OCI-LY7 (cell line): ENCODE results near the gene MSH2.
"Not testable (repeated sequence)": the region's sequence is repeated elsewhere in the genome, so short reads cannot be mapped to it uniquely, and the experiment has no call there.

ENCODE experiments used
- CTCF ChIP-seq: fragments of 200-600 bp; sonication (generic); conservative IDR thresholded peaks from 2 replicates; pipeline ENCODE4 v1.5.1; 2014; ENCODE audit warnings: mild to moderate bottlenecking, antibody characterized with exemption, low read length, moderate library complexity, mixed read lengths
- EZH2phosphoT487 ChIP-seq: fragments of 200-600 bp; sonication (generic); IDR thresholded peaks from 2 replicates; pipeline ENCODE4 v1.6.1; 2018; ENCODE audit warnings: low read depth, borderline replicate concordance, mild to moderate bottlenecking, mixed run types, antibody characterized with exemption, low read length, moderate library complexity, mixed read lengths

- TF ChIP-seq CTCF, EZH2phosphoT487: not testable (repeated sequence)
These were observed 99.5 kb downstream of the MSH2 start for GRCh38 chr2:47502498-47502897.
